ENCODE measurements around the gene PAPOLA. TPM values are rescaled to one million over a fixed set of nuclear protein-coding genes. Genes with fewer than 3 reads are reported as not detected.

Gene PAPOLA
- total RNA-seq, 1 donor from 2014 or later: 79.9 TPM

GRCh38 chr14:96564389-96564788, 62.2 kb downstream of the PAPOLA start:
- no peak for DNase-seq (ENCODE audit: low read depth)

GRCh38 chr14:96565811-96566210, 63.6 kb downstream of the PAPOLA start:
- DNase-seq (ENCODE audit: low read depth): no peak

GRCh38 chr14:96567289-96567899, 65.2 kb downstream of the PAPOLA start:
- peak; percentile 31 for DNase-seq (ENCODE audit: low read depth)

GRCh38 chr14:96568621-96569020, 66.4 kb downstream of the PAPOLA start:
- DNase-seq (ENCODE audit: low read depth): no peak

DNA sequence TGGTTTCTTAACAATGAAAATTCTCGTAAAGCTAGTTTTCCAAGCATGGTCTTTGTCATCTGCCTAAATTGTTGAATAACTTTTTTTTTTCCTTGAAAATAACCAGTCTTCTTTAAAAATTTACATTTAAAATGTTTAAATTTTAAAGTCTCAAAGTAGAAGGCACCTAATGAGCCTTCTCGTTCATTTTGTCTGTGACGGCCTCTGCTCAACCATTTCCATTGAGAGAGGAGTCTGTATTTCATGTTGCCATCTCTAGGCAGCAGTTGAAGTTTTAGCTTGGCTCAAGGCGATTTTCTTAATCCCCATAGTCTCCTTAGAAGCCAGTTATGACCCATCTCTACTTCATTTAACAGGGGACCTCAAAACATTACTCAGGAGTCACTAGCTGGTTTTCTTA, 69.1 kb downstream of the PAPOLA start:
- DNase-seq (ENCODE audit: low read depth): no peak

GRCh38 chr14:96573473-96574100, 71.4 kb downstream of the PAPOLA start:
- no peak for DNase-seq (ENCODE audit: low read depth)

- no peak for DNase-seq (ENCODE audit: low read depth)
These were observed 72.0 kb downstream of the PAPOLA start for GRCh38 chr14:96574171-96574632.

- DNase-seq (ENCODE audit: low read depth): peak; percentile 31
These were observed 72.8 kb downstream of the PAPOLA start for GRCh38 chr14:96574633-96575632.

- DNase-seq (ENCODE audit: low read depth): no peak
These were observed 74.2 kb downstream of the PAPOLA start for GRCh38 chr14:96576359-96576758.

GRCh38 chr14:96576937-96577336, 74.8 kb downstream of the PAPOLA start:
- DNase-seq (ENCODE audit: low read depth): no peak

GRCh38 chr14:96578619-96579018, 76.4 kb downstream of the PAPOLA start:
- no peak for DNase-seq (ENCODE audit: low read depth)

- DNase-seq (ENCODE audit: low read depth): no peak
These were observed 77.2 kb downstream of the PAPOLA start for GRCh38 chr14:96579358-96579757.

DNA sequence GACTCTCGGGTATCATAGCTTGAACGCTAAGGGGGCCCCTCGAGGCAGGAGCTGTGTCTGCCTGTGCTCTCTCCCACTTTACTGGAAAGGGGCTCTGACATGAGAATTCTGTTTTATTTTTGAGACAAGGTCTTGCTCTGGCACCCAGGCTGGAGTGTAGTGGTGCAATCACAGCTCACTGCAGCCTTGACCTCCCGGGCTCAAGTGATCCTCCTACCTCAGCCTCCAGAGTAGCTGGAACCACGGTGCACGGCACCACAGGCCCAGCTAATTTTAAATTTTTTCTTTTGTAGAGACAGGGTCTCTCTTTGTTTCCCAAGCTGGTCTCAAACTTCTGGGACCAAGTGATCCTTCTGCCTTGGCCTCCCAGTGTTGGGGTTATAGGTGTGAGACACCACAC, 77.7 kb downstream of the PAPOLA start:
- no peak for DNase-seq (ENCODE audit: low read depth)

DNA sequence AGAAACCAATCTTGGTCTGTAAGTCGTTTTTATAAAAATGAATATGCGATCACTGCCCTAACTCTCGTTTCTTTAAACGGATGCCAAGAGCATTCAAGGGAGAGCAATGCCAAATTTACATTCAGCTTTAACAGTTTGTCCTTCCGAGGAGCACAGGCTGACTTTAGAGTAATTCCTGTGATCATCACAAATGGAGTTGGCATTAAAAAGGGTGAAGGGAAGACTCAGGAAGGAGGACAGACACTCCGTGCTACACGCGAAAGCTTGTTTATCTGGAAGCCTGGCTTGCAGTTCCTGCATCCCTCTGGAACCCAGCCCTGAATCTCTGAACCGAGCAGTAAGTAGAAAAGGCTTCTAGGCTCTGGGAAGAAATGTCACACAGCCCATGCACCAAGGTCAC, 78.4 kb downstream of the PAPOLA start:
- DNase-seq (ENCODE audit: low read depth): no peak

- no peak for DNase-seq (ENCODE audit: low read depth)
These were observed 78.8 kb downstream of the PAPOLA start for GRCh38 chr14:96581026-96581425.

GRCh38 chr14:96581902-96582301, 79.7 kb downstream of the PAPOLA start:
- no peak for DNase-seq (ENCODE audit: low read depth)

DNA sequence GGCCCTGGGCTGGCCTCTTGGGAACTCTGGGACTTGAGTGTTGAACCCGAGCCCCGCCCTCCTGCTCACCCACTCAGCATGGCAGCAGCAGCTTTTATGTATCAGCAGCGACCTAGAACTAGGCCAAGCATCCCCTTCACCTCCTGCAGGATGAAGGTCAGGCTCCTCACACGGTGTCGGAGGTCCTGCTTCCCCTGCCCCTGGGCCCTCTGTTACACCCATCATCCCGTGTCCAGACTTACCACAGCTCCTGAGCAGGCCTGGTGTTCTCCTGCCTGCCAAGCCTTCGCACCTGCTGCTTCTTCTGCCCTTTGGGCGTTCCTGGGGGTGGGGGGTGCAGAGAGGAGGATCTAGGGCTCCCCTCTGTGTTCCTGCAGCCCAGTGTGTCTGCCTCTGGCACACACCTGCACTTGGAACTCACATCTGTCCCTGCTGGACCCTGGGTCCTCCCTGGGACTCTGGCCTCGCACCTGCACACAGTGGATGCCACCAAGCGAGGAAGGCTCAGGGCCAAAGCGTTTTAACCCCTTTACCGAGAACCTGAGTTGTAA, 80.3 kb downstream of the PAPOLA start:
- no peak for DNase-seq (ENCODE audit: low read depth)

DNA sequence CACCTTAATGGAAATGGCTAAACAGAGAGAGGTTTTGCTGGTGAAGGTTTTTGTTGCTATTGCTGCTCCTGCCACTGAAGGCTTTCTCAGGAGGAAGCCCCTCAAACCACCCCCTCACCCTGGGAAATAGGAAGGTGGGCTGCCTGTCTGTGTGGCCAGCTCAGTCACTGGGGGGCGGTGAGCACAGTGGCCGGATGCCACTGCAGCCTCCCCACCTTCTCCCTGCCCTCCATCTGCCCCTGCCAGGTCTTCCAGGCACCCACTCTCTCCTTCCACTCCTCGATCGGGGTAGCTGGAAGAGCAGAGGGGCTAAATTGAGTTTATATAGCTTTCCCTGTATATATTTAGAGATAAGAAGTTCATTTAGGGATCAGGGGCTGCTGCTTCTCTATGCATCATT, 80.8 kb downstream of the PAPOLA start:
- DNase-seq (ENCODE audit: low read depth): no peak

- no peak for DNase-seq (ENCODE audit: low read depth)
These were observed 81.4 kb downstream of the PAPOLA start for GRCh38 chr14:96583569-96584041.

DNA sequence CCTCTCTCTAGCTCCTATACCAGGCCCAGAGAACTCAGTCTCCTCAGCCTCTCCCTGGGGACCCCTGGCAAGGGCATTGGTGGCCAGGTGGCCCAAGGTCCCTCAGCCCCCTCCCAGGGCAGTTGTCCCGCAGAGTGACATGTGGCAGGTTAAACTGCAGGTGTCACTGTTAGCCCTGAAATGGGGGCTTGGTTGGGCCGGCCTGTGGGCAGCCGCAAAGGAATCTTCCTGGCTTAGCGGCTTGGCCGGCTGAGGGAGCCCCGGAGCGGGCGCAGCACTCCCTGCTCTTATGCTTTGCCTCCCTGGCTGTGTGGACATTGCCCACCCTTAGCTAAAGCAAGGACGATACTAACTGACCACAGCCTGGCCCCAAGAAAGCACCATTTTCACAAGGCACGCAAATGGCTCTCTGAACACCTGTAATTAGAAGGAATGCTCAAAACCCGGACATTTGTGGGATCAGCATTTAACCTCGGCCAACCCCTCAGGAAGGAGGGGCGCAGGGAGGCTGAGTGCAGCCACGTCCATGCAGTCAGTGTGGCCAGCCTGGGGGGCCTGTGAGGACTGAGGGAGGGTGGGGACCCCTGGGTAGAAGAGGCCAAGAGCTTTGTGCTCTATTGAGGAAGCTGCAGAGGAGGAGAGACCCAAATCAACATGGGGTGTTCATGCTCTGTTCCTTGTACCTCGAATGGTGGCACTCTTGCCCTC, 82.2 kb downstream of the PAPOLA start:
- peak; percentile 35 for DNase-seq (ENCODE audit: low read depth)

All from myocyte (in vitro differentiated cells).